Right lobe of liver (tissue), 6 donors: ENCODE results near the gene SSBP2. TPM values are rescaled to one million over a fixed set of nuclear protein-coding genes. Genes with fewer than 3 reads are reported as not detected.

Experiments
- ATAC-seq, 4 donors: fragments of 200-7000 bp; cut with Tn5 transposase; one replicate each; pipeline ENCODE4 v1.9.1; 2020; ENCODE audit warnings: mild to moderate bottlenecking in 4 of 4, moderate library complexity in 4 of 4
- DNase-seq, 3 donors: peaks; one replicate each; pipeline ENCODE4 v3.0.0-alpha.2; 2020
- H3K27ac ChIP-seq, 3 donors: fragments of 200-600 bp; one replicate each; pipeline ENCODE4 v1.8.0; 2022
- H3K27me3 ChIP-seq, 2 donors: fragments of 200-600 bp; one replicate each; pipeline ENCODE4 v1.8.0; 2022
- H3K36me3 ChIP-seq, 4 donors: fragments of 200-600 bp; sonication (generic) in 1 of 4; one replicate each; pipeline versions ENCODE4 v1.5.1 to v1.8.0; 2017 to 2022; ENCODE audit warnings: control low read depth in 1 of 4
- H3K4me1 ChIP-seq, 4 donors: fragments of 200-600 bp; sonication (generic) in 1 of 4; one replicate each; pipeline versions ENCODE4 v1.5.1 to v1.8.0; 2017 to 2022; ENCODE audit warnings: control low read depth in 1 of 4
- H3K4me3 ChIP-seq, 3 donors: fragments of 200-600 bp; one replicate each; pipeline ENCODE4 v1.8.0; 2022
- H3K9me3 ChIP-seq, 4 donors: fragments of 200-600 bp; sonication (generic) in 1 of 4; one replicate each; pipeline versions ENCODE4 v1.5.1 to v1.8.0; 2017 to 2022; ENCODE audit warnings: control low read depth in 1 of 4
- CTCF ChIP-seq, 4 donors: fragments of 200-600 bp in 3 of 4; fragments of 450-650 bp in 1 of 4; IDR thresholded peaks; one replicate each; pipeline versions ENCODE4 v1.5.1 to v1.8.0; 2016 to 2022; ENCODE audit warnings: antibody characterized with exemption in 4 of 4, mild to moderate bottlenecking in 2 of 4
- POLR2A ChIP-seq: fragments of 450-650 bp; IDR thresholded peaks from one replicate; pipeline ENCODE4 v1.6.1; 2017; ENCODE audit warnings: antibody characterized with exemption, mild to moderate bottlenecking
- WGBS: methylation state at CpG from one replicate; pipeline ENCODE4 v1.1.6; 2018; ENCODE audit warnings: low coverage, low lambda C conversion rate; ENCODE audit not compliant: insufficient coverage; ENCODE audit errors: missing lambda C conversion rate; 5-methylcytosine and 5-hydroxymethylcytosine counted together
- intact Hi-C, 2 donors: fragments of 100-400 bp; cut with DNase I; formaldehyde crosslinking; loops; one replicate each; pipeline versions ENCODE4 v1.11.2 to v1.14.1; 2022
- total RNA-seq, 6 experiments: library from RNA; depleted of rRNA in 2 of 6; stranded (reverse); fragments of >200 nt in 2 of 6; fragmentation: NEBNext Ultra II Directional in 3 of 6; extraction: Animal tissue kit (Norgen Biotek cat#: 25700) in 3 of 6; gene quantifications; one replicate each; pipeline versions ENCODE4 v1.1.0 to v1.2.4, GENCODE V29; 2016 to 2023
- donor health status: DM: no; HTN: yes; CAD: no.
- donor health status: DM: no; HTN: no; CAD: no.
- donor health status: DM: no; HTN: no; CAD: no.
- donor health status: DM: no; HTN: yes; CAD: no.
- donor health status: DM: no; HTN: yes; CAD: no.

Gene SSBP2
- total RNA-seq, 6 experiments from 2014 or later = 2.0 to 4.8 (median 3.7) TPM

- 45% methylated on average over 1 of the region's 1 CpG for WGBS
- Histone ChIP-seq H3K36me3 (no peaks in the 10 kb centered on the region), H3K9me3 (no peaks in the 10 kb centered on the region), H3K4me1 (no peaks in the 10 kb centered on the region), H3K27ac (no peak overlapping the region), H3K27me3 (no peaks in the 10 kb centered on the region), H3K4me3 (no peak overlapping the region)
- no peak for TF ChIP-seq POLR2A
- no peak for TF ChIP-seq CTCF (IDR thresholded peaks at IDR 0.05)
- no peak for ATAC-seq
- intact Hi-C loops = no loop called here
- DNase-seq = no peak
These were observed 42.0 kb downstream of the SSBP2 start for GRCh38 chr5:81708889-81709288.

GRCh38 chr5:81703840-81704239, 47.1 kb downstream of the SSBP2 start:
- TF ChIP-seq POLR2A (no peak), CTCF (IDR thresholded peaks at IDR 0.05) (no peak)
- Histone ChIP-seq H3K27me3 (no peaks in the 10 kb centered on the region), H3K27ac (no peak overlapping the region), H3K36me3 (no peaks in the 10 kb centered on the region), H3K9me3 (no peaks in the 10 kb centered on the region), H3K4me1 (no peaks in the 10 kb centered on the region), H3K4me3 (no peak overlapping the region)
- intact Hi-C loops = no loop called here
- WGBS = 65% methylated on average over 2 of the region's 2 CpGs
- DNase-seq (no peak), ATAC-seq (no peak)

GRCh38 chr5:81700166-81700565, 50.7 kb downstream of the SSBP2 start:
- Histone ChIP-seq H3K27ac (no peak overlapping the region), H3K36me3 (no peaks in the 10 kb centered on the region), H3K27me3 (no peaks in the 10 kb centered on the region), H3K4me1 (no peaks in the 10 kb centered on the region), H3K9me3 (no peaks in the 10 kb centered on the region), H3K4me3 (no peak overlapping the region)
- no peak for TF ChIP-seq CTCF (IDR thresholded peaks at IDR 0.05)
- DNase-seq (no peak), ATAC-seq (no peak)
- intact Hi-C loops = no loop called here

- no peak overlapping the region for H3K27ac ChIP-seq
- H3K4me1 ChIP-seq = no peaks in the 10 kb centered on the region
- 71% methylated on average over 2 of the region's 2 CpGs for WGBS
- no peaks in the 10 kb centered on the region for H3K9me3 ChIP-seq
- no peak for ATAC-seq
- TF ChIP-seq POLR2A (no peak), CTCF (IDR thresholded peaks at IDR 0.05) (no peak)
- intact Hi-C loops = loop anchor here in 1 of 2 donors (5.0 kb wide), 1 partner anchor 62 kb away; no protein-coding TSS in a partner anchor
- H3K4me3 ChIP-seq = no peak overlapping the region
- no peak for DNase-seq
- no peaks in the 10 kb centered on the region for H3K36me3 ChIP-seq
- H3K27me3 ChIP-seq = no peaks in the 10 kb centered on the region
These were observed 52.1 kb downstream of the SSBP2 start for GRCh38 chr5:81698813-81699212.
